SU-DHL-6 (cell line): ENCODE results near the gene FCAMR.

ENCODE experiments used
- H2AFZ ChIP-seq: fragments of 200-600 bp; sonication (generic); 2 replicates; pipeline ENCODE4 v1.6.1; 2014; ENCODE audit warnings: low read depth, mild to moderate bottlenecking, moderate library complexity, mixed read lengths, antibody characterized with exemption, low read length; ENCODE audit not compliant: severe bottlenecking
- H3F3A ChIP-seq: fragments of 200-600 bp; shearing (Covaris generic); 2 replicates; pipeline ENCODE4 v1.6.0; 2016; ENCODE audit warnings: antibody characterized with exemption, mild to moderate bottlenecking; ENCODE audit not compliant: insufficient read depth
- H3K27ac ChIP-seq: fragments of 200-600 bp; sonication (generic); 2 replicates; pipeline ENCODE4 v1.5.1; 2016; ENCODE audit warnings: low read depth, mild to moderate bottlenecking, low read length, moderate library complexity, mixed read lengths
- H3K27me3 ChIP-seq: fragments of 200-600 bp; sonication (generic), shearing (Covaris generic); 2 replicates; pipeline ENCODE4 v1.6.0; 2014; ENCODE audit warnings: mild to moderate bottlenecking, low read length
- H3K36me3 ChIP-seq: fragments of 200-600 bp; sonication (generic); 2 replicates; pipeline ENCODE4 v1.6.1; 2014; ENCODE audit warnings: mild to moderate bottlenecking, low read length, mixed read lengths
- H3K4me2 ChIP-seq: fragments of 300-600, 200-600 bp; shearing (Covaris generic), sonication (generic); 2 replicates; pipeline ENCODE4 v1.6.0; 2014; ENCODE audit warnings: low read length, low read depth, mild to moderate bottlenecking; ENCODE audit not compliant: poor library complexity, severe bottlenecking
- H3K4me3 ChIP-seq: fragments of 200-600 bp; sonication (generic); 2 replicates; pipeline ENCODE4 v1.5.1; 2014; ENCODE audit warnings: antibody characterized with exemption, low read length, mild to moderate bottlenecking, mixed read lengths; ENCODE audit not compliant: insufficient read depth, poor library complexity, severe bottlenecking
- H3K79me2 ChIP-seq: fragments of 200-600 bp; sonication (generic); 2 replicates; pipeline ENCODE4 v1.6.1; 2014; ENCODE audit warnings: mild to moderate bottlenecking, low read length, moderate library complexity; ENCODE audit not compliant: insufficient read depth
- H3K9ac ChIP-seq: fragments of 200-600 bp; sonication (generic); 2 replicates; pipeline ENCODE4 v1.7.0; 2014; ENCODE audit warnings: mild to moderate bottlenecking, low read length
- H3K9me2 ChIP-seq: fragments of 200-600 bp; sonication (generic); replicated peaks from 2 replicates; pipeline ENCODE4 v1.6.1; 2014; ENCODE audit warnings: low read length; ENCODE audit not compliant: insufficient read depth
- H3K9me3 ChIP-seq: fragments of 200-600 bp; sonication (generic); 2 replicates; pipeline ENCODE4 v1.6.1; 2014; ENCODE audit warnings: low read length, mixed read lengths; ENCODE audit not compliant: insufficient read depth
- H4K20me1 ChIP-seq: fragments of 200-600 bp; sonication (generic); 2 replicates; pipeline ENCODE4 v1.6.1; 2014; ENCODE audit warnings: low read depth, mild to moderate bottlenecking, antibody characterized with exemption, low read length, moderate library complexity, mixed read lengths
- EZH2phosphoT487 ChIP-seq: fragments of 200-600 bp; sonication (generic), shearing (Covaris generic); conservative IDR thresholded peaks from 2 replicates; pipeline ENCODE4 v1.6.1; 2018; ENCODE audit warnings: mild to moderate bottlenecking, antibody characterized with exemption, low read length, moderate library complexity, mixed read lengths
- TF ChIP-seq, protein P1 (sequence below): fragments of 200-600 bp; sonication (generic); IDR thresholded peaks from one replicate; pipeline ENCODE4 v1.5.1; 2017; ENCODE audit warnings: antibody characterized with exemption, mild to moderate bottlenecking, low read length, moderate library complexity; ENCODE audit not compliant: insufficient read depth, poor library complexity, severe bottlenecking

The FCAMR gene

DNA sequence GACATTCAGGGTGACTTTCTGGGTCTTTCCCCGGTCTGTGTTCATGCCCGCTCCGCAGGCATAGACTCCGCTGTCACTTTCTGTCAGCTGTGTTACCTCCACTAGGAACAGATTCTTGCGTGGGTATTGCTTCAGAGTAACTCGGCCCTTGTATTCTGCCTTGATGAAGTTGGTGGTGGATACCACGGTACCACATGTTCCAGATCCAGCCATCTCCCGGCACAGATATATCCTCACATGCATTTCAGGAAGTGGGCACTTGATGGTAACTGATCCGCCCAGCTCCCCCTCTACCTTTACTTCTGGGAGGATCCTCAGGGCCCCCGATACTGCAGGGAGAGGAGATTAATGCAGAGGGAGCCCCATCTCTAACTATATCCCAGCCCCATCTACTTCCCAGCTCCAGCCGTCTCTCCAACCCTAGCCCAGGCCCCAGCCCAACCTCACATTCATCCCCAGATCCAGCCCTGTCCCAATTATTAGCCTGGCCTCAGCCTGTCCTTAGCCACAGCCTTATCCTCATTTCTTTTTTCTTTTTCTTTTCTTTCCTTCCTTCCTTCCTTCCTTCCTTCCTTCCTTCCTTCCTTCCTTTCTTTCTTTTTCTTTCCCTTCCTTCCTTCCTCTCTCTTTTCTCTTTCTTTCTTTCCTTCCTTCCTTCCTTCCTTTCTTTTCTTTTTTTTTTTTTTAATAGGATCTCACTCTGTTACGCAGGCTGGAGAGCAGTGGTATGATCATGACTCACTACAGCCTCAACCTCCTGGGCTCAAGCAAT is 56.3 kb downstream of the FCAMR start:
- Histone ChIP-seq H3K4me2 (no peak overlapping the region), H3F3A (no peaks in the 10 kb centered on the region), H3K9me2 (no peaks in the 10 kb centered on the region), H3K4me3 (no peak overlapping the region), H3K27me3 (no peaks in the 10 kb centered on the region), H4K20me1 (no peaks in the 10 kb centered on the region), H3K36me3 (no peaks in the 10 kb centered on the region), H3K9me3 (no peaks in the 10 kb centered on the region), H3K9ac (no peak overlapping the region), H3K79me2 (no peaks in the 10 kb centered on the region), H3K27ac (no peak overlapping the region), H2AFZ (no peak overlapping the region)
- TF ChIP-seq, protein P1, sequence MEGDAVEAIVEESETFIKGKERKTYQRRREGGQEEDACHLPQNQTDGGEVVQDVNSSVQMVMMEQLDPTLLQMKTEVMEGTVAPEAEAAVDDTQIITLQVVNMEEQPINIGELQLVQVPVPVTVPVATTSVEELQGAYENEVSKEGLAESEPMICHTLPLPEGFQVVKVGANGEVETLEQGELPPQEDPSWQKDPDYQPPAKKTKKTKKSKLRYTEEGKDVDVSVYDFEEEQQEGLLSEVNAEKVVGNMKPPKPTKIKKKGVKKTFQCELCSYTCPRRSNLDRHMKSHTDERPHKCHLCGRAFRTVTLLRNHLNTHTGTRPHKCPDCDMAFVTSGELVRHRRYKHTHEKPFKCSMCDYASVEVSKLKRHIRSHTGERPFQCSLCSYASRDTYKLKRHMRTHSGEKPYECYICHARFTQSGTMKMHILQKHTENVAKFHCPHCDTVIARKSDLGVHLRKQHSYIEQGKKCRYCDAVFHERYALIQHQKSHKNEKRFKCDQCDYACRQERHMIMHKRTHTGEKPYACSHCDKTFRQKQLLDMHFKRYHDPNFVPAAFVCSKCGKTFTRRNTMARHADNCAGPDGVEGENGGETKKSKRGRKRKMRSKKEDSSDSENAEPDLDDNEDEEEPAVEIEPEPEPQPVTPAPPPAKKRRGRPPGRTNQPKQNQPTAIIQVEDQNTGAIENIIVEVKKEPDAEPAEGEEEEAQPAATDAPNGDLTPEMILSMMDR: no peak
- TF ChIP-seq EZH2phosphoT487: no peak

DNA sequence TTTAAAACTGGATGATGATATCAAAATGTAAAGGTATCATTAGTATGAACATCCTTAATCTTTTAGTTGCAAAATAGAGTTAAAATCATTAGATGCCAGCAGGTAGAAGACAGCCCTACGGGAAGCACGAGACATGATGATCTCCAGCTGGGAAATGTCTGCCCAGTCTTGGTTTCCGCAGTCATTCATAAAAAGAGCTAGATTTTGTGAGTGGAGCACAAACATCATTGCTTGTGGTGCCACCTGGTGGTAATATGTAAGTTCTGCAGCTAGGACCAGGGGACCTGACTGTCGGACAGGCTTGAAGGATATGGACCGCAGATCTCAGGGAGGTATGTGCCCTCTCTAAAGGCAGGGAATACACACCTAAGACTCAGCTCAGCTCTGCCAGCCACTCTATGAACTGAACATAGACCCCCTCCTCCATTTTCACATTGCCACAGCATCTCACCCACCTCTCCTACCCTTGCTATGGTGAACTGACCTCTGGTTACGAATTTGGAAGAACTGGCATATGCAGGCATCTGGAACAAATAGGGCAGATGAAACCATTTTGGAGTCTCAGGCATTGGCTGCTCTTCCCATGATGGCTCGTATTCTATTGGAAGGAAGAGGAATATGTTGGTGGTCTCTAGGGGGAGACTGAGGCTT is 57.7 kb downstream of the FCAMR start:
- no peaks in the 10 kb centered on the region for H3K9me2 ChIP-seq
- TF ChIP-seq, protein P1: peak; percentile 67
- no peak for TF ChIP-seq EZH2phosphoT487
- no peaks in the 10 kb centered on the region for H3K27me3 ChIP-seq
- no peak overlapping the region for H3K27ac ChIP-seq
- H3K36me3 ChIP-seq: no peaks in the 10 kb centered on the region
- H3K9ac ChIP-seq: no peak overlapping the region
- H3F3A ChIP-seq: no peaks in the 10 kb centered on the region
- H3K4me3 ChIP-seq: no peak overlapping the region
- H3K4me2 ChIP-seq: no peak overlapping the region
- H4K20me1 ChIP-seq: no peaks in the 10 kb centered on the region
- H3K79me2 ChIP-seq: no peaks in the 10 kb centered on the region
- no peak overlapping the region for H2AFZ ChIP-seq
- no peaks in the 10 kb centered on the region for H3K9me3 ChIP-seq

GRCh38 chr1:206911064-206911663 is 59.1 kb downstream of the FCAMR start:
- H3K9me3 ChIP-seq: no peaks in the 10 kb centered on the region
- H4K20me1 ChIP-seq: no peaks in the 10 kb centered on the region
- H2AFZ ChIP-seq: no peak overlapping the region
- H3K27ac ChIP-seq: no peak overlapping the region
- no peaks in the 10 kb centered on the region for H3K27me3 ChIP-seq
- H3K36me3 ChIP-seq: no peaks in the 10 kb centered on the region
- TF ChIP-seq, protein P1: peak; percentile 85
- no peak for TF ChIP-seq EZH2phosphoT487
- no peaks in the 10 kb centered on the region for H3K9me2 ChIP-seq
- no peaks in the 10 kb centered on the region for H3K79me2 ChIP-seq
- H3K9ac ChIP-seq: no peak overlapping the region
- no peak overlapping the region for H3K4me2 ChIP-seq
- no peak overlapping the region for H3K4me3 ChIP-seq
- no peaks in the 10 kb centered on the region for H3F3A ChIP-seq
